ENCODE data around the gene APOD.
"Not testable (repeated sequence)": the region's sequence is repeated elsewhere in the genome, so short reads cannot be mapped to it uniquely, and the experiment has no call there.

The APOD gene

DNA sequence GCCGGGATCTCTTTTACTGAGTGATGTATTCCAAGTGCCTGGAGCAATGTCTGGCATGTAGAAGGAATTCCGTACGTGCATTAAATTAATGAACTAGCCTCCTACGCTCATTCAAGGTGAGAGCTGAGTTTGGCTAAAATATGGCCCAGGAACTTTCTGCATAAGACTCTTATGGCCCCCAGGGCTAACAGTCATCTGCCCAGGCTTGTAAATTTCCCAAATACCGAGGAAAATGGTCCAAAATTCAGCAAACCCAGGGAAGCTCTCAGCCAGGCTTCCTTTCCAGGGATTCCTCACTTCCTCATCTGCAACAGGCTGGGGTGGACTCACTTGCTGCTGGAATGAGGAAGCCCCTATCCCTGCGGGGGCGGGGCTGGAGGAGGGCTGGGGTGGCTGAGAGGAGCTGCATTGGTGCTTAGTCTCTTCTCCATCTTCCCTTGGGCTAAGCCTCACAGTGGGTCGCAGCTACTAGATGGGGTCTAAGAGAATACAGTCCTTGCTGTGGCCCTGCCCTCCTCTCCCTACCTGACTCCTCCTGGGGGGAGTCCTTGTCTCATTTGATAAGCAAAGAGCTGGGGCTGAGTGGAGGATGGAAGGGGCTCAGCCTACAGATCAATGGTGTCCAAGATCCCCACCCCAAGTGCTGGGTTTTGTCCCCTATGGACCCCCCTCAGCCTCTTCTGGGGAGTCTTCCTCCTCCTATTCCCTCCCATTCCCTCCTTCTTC lies 28.5 kb upstream of the APOD start:
- in situ Hi-C loops (cut with HindIII; ENCODE audit: low sequenced_read_pairs): no loop called here
- TF ChIP-seq, protein P1, sequence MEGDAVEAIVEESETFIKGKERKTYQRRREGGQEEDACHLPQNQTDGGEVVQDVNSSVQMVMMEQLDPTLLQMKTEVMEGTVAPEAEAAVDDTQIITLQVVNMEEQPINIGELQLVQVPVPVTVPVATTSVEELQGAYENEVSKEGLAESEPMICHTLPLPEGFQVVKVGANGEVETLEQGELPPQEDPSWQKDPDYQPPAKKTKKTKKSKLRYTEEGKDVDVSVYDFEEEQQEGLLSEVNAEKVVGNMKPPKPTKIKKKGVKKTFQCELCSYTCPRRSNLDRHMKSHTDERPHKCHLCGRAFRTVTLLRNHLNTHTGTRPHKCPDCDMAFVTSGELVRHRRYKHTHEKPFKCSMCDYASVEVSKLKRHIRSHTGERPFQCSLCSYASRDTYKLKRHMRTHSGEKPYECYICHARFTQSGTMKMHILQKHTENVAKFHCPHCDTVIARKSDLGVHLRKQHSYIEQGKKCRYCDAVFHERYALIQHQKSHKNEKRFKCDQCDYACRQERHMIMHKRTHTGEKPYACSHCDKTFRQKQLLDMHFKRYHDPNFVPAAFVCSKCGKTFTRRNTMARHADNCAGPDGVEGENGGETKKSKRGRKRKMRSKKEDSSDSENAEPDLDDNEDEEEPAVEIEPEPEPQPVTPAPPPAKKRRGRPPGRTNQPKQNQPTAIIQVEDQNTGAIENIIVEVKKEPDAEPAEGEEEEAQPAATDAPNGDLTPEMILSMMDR (IDR thresholded peaks at IDR 0.05; ENCODE audit: low read depth, low read length): no peak
- no peak for DNase-seq (ENCODE audit: low read depth, low spot score)
- no peak overlapping the region for H3K4me3 ChIP-seq (ENCODE audit: low read depth, low read length)

DNA sequence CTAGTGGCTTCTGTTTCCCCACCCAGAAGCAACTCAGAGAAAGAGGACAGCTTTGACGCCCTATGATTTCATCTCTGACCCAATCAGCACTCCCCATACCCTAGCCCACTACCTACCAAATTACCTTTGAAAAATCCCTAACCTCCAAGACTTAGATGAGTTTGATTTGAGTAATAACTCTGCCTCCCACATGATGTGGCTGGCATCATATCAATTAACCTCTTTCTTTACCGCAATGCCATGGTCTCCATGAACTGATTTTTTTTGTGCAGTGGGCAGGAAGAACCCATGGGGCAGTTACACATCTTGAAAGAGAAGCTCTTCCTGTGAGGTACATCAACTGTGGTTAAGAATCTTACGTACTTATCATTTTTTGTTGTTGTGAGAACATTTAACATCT lies 25.5 kb upstream of the APOD start:
- in situ Hi-C loops (cut with HindIII; ENCODE audit: low sequenced_read_pairs): no loop called here
- TF ChIP-seq, protein P1 (IDR thresholded peaks at IDR 0.05; ENCODE audit: low read depth, low read length): no peak
- DNase-seq (ENCODE audit: low read depth, low spot score): no peak
- no peak overlapping the region for H3K4me3 ChIP-seq (ENCODE audit: low read depth, low read length)

DNA sequence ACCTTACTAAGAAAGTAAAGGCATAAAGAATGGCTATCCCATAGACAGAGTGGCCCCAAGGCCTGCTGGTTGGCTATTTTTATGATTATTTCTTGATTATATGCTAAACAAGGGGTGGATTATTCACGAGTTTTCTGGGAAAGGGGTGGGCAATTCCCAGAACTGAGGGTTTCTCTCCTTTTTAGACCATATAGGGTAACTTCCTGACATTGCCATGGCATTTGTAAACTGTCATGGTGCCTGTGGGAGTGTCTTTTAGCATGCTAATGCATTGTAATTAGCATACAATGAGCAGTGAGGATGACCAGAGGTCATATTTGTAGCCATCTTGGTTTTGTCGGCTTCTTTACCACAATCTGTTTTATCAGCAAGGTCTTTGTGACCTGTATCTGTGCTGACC lies 18.0 kb upstream of the APOD start:
- DNase-seq (ENCODE audit: low read depth, low spot score); H3K4me3 ChIP-seq (ENCODE audit: low read depth, low read length); in situ Hi-C loops (cut with HindIII; ENCODE audit: low sequenced_read_pairs): not testable (repeated sequence)

DNA sequence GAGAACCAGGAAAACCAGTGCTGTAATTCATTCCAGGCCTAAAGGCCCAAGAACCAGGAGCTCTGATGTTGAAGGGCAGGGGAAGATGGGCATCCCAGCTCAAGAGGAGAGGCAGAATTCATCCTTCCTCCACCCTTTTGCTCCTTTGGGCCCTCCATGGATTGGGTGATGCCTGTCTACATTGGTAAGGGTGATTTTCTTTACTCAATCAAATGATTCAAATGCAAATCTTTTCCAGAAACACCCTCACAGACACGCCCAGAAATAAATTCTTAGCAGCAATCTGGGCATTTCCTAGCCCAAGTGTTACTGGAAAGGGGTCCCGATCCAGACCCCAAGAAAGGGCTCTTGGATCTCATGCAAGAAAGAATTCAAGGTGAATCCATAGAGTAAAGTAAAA lies 17.6 kb upstream of the APOD start:
- in situ Hi-C loops (cut with HindIII; ENCODE audit: low sequenced_read_pairs): no loop called here
- H3K4me3 ChIP-seq (ENCODE audit: low read depth, low read length): no peak overlapping the region
- DNase-seq (ENCODE audit: low read depth, low spot score): no peak
- TF ChIP-seq, protein P1 (IDR thresholded peaks at IDR 0.05; ENCODE audit: low read depth, low read length): no peak

DNA sequence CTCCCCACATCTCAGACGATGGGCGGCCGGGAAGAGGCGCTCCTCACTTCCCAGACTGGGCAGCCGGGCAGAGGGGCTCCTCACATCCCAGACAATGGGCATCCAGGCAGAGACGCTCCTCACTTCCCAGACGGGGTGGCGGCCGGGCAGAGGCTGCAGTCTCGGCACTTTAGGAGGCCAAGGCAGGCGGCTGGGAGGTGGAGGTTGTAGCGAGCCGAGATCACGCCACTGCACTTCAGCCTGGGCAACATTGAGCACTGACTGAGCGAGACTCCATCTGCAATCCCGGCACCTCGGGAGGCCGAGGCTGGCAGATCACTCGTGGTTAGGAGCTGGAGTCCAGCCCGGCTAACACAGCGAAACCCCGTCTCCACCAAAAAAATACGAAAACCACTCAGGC lies 16.2 kb upstream of the APOD start:
- in situ Hi-C loops (cut with HindIII; ENCODE audit: low sequenced_read_pairs); DNase-seq (ENCODE audit: low read depth, low spot score); H3K4me3 ChIP-seq (ENCODE audit: low read depth, low read length): not testable (repeated sequence)

DNA sequence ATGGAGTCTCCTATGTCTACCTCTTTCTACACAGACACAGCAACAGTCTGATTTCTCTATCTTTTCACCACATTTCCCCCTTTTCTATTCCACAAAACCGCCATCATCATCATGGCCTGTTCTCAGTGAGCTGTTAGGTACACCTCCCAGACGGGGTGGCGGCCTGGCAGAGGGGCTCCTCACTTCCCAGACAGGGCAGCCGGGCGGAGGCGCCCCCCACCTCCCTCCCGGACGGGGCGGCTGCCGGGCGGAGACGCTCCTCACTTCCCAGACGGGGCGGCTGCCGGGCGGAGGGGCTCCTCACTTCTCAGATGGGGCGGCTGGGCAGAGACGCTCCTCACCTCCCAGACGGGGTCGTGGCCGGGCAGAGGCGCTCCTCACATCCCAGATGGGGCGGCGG lies 15.8 kb upstream of the APOD start:
- DNase-seq (ENCODE audit: low read depth, low spot score); in situ Hi-C loops (cut with HindIII; ENCODE audit: low sequenced_read_pairs); H3K4me3 ChIP-seq (ENCODE audit: low read depth, low read length): not testable (repeated sequence)

DNA sequence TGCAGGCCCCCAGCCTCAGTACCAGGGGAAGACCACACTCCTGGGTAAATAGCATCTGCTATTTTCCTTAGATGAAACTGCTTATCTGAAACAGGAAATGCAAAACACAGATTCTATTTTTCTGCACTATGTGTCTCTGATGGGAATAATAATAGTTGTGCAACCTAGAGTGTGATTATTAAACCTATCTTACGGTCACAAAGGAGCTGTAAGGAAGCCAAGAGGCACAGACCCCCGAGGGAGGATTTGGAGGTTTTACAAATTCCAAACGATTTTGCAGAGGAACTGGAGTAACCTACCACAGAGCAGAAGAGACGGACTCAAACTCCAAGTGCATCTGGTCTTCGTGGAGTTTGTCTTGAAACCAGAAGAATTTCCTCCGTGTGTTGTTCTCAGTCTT lies 14.1 kb upstream of the APOD start:
- no peak overlapping the region for H3K4me3 ChIP-seq (ENCODE audit: low read depth, low read length)
- DNase-seq (ENCODE audit: low read depth, low spot score): no peak
- in situ Hi-C loops (cut with HindIII; ENCODE audit: low sequenced_read_pairs): no loop called here
- TF ChIP-seq, protein P1 (IDR thresholded peaks at IDR 0.05; ENCODE audit: low read depth, low read length): no peak

DNA sequence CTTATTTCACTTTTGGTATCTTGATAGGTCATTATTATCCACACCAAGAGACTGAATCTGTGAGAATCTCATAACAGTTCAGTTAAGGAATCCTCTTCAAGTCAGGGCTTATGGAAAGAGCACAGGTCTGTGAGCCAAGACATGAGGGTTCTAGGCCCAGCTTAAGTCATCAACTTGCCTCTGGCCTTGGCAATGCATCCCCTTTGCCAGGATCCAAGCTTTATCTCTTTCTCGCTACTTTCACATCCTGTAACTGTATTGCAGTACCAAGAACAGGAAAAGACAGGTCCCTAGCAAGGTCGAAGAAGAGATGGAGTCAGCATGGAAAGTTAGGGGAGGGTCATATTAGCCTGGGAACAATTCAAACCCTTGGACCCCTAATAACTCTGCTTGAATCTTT lies 13.5 kb upstream of the APOD start:
- in situ Hi-C loops (cut with HindIII; ENCODE audit: low sequenced_read_pairs): no loop called here

More for the DNA sequence above, 13.5 kb upstream of the APOD start:
- no peak for DNase-seq (ENCODE audit: low read depth, low spot score)
- TF ChIP-seq, protein P1 (IDR thresholded peaks at IDR 0.05; ENCODE audit: low read depth, low read length): no peak
- no peak overlapping the region for H3K4me3 ChIP-seq (ENCODE audit: low read depth, low read length)
